Globus pallidus (tissue), 1 donor: ENCODE data around the gene GSKIP.

Experiments
- DNase-seq: peaks from one replicate; pipeline ENCODE4 v3.0.0-alpha.2; 2015; ENCODE audit warnings: low spot score

GSKIP gene

DNA sequence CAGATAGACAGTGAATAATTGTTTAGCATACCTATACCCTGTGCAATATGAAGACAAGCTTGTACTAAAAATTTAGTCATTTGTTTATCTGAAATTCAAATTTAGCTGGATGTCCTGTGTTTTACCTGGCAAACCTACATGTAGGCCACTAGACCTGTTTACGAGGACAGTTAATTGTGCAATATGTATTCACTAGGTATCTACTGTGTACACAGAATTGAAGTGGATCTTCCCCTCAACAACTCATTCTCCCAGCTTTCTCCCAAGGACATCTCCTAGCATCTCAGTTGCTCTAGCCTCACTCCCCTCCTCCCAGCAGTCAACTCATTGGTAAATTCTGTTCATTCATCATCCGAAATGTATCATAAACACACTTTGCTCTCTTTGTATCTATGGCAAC is 53.9 kb downstream of the GSKIP start:
- no peak for DNase-seq

DNA sequence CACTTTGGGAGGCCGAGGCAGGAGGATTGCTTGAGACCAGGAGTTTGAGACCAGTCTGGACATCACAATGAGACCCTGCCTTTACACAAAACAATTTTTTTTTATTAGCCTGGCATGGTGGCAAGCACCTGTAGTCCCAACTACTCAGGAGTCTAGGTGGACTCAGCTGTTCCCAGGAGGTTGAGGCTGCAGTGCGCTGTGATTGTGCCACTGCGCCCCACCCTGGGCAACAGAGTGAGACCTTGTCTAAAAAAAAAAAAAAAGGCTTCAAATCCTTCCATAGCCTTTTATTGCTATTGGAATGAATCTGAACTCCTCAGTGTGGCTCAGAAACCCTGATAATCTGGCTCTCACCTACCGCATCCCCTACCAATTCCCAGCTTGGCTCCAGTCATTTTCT is 54.7 kb downstream of the GSKIP start:
- DNase-seq: no peak

DNA sequence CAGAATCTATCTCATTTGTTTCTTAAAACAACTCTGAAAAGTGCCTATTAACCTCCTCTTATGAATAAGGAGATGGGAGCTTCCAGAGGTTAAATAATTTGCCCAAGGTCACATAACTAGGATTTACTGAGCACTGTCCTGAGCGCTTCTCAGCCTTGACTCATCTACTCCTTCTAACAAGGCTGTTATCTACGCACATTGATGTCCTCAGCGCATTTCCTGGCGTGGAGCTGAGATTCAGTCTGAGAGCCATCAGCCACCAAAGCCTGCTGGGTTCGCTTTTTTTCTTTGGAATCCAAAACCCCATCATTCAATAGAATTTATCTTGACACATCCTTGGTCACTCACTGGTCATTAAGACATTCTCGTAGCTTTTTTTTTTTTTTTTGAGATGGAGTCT is 57.9 kb downstream of the GSKIP start:
- no peak for DNase-seq

DNA sequence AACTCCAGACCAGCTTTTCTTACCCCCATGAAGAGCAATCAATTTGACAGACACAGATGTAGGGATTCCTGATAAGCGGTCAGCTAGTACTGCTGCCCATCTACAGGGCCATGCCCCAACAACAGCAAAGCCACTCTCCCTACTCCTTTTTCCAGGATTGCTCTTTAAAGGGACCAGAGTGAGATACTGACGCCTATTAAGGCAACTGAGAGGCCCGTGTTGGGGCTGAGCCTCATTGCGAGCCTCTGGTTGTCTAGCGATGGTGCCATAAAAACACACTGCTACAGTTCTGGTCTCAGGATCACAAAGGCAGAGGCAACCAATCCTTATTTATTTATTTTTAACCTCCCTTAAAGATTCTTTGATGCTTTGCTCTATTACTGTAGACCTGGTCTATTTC is 59.7 kb downstream of the GSKIP start:
- peak; percentile 33 for DNase-seq

DNA sequence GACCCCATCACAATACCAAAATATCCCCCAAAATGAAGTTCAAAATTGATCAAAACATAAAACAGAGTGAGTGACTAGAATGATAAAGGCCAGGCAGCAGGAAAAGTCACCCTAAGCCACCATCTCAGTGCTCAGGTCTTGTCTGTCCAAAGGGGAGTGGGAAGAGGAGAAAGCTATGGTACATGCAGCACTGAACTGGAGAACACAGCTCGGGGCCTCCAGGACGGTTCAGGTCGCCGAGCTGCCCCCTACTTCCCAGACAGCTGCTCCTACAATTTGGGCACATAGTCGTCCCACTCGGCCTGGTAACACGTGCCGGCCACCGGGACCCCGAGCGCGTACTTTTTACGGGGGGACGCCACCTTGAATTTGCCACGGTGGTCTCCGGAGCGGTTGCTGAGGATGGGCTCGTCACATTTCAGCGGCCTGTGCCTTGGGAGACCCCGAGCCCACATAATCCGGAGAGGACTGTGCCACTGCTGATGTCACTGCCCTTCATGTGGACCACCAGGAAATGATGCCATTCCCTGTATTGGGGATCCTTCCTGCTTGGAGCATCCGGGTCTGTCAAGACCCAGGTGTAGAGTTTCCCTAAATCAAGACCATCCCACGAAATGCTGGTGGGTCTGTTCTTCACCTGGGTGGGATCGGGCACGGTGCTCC is 60.3 kb downstream of the GSKIP start:
- DNase-seq: no peak

DNA sequence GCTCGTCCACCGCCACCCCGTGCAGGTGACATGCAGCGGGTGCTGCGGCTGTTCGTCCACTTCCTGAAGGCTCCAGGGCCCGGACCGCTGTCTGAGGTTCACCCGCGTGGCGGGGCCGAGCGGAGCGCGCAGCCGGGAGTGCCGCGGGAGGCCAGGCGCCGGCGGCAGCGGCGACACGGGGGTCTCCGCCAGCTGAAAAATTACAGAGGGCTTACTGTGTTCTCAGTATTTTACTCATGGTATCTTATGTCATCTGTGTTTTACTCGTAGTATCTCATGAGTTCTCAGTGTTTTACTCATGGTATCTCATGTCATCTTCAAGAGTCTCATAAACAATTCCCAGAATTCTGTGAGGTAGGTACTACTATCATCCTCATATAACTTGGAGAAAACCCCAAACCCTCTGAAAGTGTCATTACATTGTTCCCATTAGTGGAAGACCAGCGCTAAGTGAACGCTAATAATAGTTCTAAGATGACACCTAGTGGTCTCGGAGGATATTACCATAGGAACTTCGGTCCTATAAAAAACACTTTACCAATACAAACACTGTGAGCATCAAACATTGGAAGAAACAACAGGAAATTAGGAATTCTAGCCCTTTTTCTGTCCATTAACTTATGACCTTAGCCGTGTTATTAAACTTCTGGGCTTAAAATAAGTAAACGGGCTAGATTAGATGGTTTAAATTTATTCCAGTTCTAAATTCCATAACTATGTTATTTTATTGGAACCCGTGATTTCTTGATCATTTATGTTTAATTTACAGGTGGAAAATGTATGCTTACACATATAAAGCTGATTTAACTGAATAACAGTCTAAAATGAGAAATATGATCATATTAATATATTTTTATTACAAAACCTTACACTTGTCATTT is 61.0 kb downstream of the GSKIP start:
- peak; percentile 84 for DNase-seq

DNA sequence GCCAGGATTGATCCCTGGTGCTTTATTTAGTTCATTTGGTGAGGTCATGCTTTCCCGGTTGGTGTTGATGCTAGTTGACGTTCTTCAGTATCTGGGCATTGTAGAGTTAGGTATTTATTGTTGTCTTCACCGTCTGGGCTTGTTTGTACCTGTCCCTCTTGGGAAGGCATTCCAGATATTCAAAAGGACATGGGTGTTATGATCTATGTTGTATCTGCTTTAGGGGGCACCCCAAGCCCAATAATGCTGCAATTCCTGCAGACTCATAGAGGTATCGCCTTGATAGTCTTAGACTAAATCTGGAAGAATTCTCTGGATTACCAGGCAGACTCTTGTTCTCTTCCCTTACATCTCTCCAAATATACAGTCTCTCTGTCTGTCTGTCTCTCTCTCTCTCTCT is 70.7 kb downstream of the GSKIP start:
- no peak for DNase-seq
